ENCODE measurements around the gene LEFTY1.

DNA sequence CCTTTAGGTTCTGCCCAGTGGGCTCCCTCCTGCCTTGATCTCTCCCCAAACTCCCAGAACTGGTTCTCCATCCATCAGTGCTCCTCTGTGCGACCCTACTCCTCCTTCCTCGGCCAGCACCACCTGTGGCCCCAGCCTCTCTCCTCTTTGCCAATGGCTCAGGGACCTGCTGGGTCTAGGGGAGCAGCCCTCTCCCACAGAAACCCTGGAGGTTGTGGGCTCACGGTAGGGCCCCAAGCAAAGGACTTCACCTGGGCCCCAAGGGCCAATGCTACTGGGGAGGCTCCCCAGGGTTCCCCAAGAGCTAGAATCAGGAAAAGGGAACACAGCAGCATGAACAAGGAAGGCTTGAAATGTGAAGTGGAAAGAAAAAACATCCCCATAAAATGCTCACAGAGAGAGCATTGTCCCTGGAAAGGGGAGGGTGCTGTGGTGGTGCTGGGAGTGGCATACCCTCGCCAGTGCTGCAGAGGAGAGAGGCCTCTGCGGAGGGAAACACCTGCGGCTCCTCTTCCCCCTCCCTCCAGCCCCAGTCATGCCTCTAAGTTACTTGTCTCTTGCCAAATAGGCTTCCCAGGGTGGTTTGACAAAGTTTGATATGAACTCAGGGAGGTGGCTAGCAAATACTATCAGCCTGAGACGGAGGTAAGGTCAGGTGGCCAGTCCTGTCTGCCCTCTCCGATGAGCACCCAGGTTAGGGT lies 9.3 kb downstream of the LEFTY1 start:
- TF ChIP-seq POLR2AphosphoS5 (IDR thresholded peaks at IDR 0.05) (peak; percentile 75), POLR2A (IDR thresholded peaks at IDR 0.05) (peak; percentile 34)
- TF ChIP-seq, protein P1, sequence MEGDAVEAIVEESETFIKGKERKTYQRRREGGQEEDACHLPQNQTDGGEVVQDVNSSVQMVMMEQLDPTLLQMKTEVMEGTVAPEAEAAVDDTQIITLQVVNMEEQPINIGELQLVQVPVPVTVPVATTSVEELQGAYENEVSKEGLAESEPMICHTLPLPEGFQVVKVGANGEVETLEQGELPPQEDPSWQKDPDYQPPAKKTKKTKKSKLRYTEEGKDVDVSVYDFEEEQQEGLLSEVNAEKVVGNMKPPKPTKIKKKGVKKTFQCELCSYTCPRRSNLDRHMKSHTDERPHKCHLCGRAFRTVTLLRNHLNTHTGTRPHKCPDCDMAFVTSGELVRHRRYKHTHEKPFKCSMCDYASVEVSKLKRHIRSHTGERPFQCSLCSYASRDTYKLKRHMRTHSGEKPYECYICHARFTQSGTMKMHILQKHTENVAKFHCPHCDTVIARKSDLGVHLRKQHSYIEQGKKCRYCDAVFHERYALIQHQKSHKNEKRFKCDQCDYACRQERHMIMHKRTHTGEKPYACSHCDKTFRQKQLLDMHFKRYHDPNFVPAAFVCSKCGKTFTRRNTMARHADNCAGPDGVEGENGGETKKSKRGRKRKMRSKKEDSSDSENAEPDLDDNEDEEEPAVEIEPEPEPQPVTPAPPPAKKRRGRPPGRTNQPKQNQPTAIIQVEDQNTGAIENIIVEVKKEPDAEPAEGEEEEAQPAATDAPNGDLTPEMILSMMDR (IDR thresholded peaks at IDR 0.05): no peak

Measured in prostate gland (tissue), 2 donors.